Endometrium (tissue), 2 donors: ENCODE data around the gene EXD3.
"Not testable (repeated sequence)": the region's sequence is repeated elsewhere in the genome, so short reads cannot be mapped to it uniquely, and the experiment has no call there.

Experiments used
- FAIRE-seq: peaks from 2 replicates; lab custom pipeline; 2012; peaks lifted over from hg19 to GRCh38; lab: Jason Lieb, UNC
- donor health status: control.
- donor health status: control.

Gene EXD3

DNA sequence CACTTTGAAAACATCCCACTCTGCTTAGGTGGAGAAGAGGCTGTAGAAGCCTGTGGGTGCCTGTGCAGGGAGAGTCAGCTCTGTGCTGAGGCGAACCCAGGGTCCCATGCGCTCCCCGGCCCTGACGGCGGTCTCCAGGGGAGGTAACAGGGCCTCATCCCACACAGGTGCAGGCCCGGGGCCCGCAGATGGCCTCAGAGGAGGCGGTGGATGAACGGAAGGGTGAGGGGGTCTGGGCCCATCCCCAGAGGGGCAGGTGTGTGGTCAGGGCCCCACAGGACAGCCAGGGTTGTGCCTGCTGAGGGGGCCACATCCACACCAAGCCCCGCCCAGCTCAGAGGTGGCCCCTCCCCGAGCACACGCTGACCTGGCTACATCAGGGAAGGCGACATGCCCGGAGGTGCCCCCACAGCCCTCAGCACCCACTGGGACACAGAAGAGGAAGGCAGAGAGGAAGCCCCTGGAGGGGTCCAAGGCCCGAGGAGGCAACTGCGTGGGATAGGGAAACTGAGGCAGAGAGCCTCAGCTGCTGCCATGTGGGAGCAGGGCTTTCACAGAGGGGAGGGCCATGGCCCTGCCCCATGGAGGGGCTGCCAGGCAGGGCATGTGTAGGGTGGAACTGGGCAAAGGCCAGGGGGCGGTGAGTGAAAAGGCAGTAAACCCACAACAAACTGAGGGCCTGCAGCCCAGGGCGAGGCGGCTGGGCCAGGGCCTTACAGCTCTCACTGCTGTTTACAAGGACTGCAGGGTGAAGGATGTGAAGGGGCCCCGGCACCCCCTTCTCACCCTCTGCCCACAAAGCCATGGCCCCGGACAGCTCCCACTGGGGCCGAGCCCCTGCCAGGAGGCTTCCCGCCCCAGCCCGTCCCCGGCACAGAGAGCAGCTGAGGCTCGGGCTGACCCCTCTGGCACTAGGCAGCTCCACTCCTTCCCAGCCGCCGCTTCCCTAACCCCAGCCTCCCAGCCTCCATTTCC lies 29.5 kb downstream of the EXD3 start:
- FAIRE-seq, result no peak

DNA sequence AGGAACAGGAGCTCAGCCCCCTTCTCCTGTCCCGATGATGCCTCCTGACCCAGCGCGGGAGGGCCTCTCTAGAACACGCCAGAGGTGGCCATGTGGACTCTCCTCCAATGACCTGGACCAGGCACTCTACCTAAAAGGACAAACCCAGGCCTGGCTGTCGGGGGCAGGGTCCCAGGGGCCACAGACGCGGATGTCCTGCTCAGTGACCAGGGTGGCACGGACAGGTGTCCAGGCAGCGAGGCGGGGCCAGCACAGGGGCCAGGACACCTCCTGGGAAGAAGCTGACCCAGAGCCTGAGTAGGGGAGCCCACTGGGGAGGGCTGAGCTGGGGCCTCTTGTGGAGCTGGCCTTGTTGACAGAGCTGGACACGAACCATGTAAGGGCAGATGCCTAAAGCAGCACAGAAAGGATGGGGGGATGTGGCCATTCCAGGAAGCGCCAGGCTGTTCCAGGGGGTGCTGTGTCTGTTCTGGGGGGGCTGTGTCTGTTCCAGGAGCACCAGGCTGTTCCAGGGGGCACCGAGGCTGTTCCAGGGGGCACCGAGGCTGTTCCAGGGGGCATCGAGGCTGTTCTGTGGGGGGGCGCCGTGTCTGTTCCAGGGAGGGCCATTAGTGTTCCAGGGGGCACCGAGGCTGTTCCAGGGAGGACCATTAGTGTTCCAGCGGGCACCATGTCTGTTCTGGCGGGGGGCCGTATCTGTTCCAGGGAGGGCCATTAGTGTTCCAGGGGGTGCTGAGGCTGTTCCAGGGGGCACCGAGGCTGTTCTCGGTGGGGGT lies 30.5 kb downstream of the EXD3 start:
- no peak for FAIRE-seq

DNA sequence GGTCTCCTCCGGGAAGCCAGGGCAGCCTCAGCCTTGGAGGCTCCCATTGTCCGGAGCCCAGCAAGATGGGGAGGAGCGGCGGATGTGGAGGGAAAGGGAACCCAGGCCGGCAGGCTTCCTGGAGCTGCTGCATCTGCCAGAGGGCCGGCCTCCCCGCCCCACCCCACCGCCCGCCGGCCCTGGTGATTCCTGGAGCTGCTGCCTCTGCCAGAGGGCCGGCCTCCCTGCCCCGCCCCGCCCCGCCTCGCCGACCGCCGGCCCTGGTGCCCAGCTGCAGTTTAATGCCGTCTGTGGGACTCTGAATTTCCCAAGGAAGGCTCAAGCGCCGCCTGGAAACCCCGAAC lies 31.6 kb downstream of the EXD3 start:
- FAIRE-seq, result no peak

DNA sequence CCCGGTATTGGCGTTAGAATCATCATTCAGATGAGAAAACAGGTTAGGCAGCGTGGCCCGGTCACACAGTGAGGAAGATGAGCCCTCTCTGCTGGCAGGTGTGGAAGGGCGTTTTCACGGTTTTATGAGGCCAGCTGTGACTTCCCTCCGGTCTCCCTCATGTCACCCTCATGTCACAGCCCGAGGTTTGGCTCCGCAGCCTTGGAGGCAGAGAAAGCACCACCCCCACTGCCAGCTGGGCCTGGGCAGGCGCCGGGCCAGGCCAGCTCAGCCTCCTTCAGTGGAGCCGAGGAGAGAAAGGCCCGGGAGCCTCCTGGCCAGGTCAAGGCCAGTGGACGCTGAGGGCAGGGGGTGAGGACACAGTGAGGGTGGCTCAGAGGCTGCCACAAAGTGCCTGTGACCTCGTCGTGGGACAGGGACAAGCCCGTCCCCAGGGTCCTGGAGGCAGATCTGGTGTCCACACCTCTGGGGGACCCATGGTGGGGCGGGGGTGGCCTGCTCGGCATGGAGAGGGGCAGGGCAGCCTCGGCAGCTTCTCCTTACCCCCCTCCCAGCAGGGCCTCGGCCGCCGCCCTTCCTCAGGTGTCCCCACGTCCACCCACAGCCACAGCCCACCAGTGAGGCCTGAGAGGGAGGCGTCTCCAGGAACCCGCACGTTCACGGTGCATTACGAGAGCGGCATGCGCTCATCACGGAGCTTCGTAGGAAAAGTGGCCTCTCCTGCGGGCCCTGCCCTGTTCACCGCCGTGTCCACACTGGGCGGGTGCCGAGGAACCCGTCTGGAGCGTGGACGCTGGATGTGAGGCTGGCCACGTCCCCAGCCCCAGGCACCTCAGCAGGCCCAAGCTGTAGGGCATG lies 32.2 kb downstream of the EXD3 start:
- no peak for FAIRE-seq

DNA sequence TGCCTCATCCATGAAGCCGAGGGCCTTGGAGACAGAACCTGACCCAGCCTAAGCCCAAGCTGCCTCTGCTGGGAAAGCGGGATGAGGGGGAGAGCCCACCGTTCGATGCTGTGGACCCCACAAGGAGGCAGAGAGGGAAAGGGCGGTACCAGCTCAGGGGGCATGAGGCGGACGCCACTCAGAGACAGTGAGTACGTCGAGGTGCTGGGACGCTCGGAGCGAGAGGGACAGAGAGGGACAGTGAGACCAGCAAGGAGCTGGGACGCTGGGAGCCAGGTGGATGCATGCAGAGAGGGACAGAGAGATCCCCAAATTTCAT lies 33.6 kb downstream of the EXD3 start:
- FAIRE-seq, result no peak

DNA sequence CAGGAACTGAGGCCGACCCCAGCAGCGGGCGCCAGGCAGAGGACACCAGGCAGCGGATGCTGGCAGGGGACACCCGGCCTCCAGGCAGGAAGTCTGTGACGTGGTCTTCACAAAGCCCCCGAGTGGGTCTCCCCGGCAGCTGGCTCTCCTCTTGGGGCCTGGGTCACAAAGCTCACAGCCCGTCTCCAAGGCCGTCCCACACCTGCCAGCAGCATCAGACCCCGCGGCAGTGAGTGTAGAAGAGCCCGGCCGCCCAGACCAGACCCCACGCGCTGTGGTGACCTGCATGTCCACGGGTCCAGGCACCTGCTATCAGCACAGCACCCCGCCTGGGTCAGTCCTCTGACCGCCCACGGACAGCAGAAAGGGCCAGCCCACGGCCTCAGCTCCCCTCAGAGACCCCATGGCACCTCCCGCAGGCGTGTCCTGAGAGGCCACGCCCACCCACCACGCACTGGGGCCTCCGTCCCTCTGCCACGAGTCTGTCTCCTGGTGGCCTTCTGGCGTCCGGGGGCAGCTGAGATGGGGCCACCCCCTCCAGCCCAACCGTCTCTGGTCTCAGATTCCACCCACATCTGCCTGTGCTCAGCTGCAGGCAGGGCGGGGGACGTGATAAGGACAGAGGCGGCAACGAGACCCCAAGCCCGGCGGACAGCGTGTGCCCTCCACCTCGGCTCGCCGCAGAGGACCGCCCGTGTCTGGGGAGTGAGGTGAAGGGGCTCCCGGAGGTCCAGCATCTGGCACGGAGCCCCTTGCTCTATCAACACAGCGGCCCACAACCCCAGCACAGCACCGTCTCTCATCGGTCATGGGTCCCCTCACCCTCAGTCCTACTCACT lies 34.2 kb downstream of the EXD3 start:
- FAIRE-seq, result no peak

DNA sequence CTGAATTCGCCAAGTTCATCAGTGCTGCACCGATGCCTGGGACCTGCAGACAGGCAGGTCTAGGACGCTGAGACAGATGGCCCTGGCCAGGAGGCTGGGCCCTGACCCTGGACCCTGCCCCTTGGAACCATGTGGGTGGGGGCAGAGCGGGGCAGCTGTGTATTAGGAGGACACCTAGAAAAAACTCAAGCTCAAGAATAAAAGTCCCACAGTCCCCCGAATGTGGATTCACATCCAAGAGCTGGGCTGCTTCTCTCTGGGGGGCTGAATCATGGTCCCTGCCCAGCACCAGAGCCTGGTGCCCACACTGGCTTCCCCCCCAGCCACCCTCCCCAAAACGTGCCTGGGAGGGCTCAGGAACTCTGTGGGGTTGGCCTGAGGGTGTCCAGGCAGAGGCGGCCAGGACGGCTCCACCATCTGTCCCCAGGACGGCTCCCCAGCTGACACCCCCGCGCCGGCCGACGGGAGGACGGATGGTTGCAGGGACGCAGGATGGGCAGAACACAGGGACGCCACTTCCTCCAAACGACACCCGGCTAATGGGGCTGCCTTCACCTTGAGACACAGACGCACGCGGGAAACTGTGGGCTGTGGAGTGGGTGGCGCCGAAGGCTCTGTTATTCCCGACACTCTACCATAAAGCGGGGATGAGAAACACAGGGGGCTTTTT lies 34.9 kb downstream of the EXD3 start:
- FAIRE-seq, result no peak

DNA sequence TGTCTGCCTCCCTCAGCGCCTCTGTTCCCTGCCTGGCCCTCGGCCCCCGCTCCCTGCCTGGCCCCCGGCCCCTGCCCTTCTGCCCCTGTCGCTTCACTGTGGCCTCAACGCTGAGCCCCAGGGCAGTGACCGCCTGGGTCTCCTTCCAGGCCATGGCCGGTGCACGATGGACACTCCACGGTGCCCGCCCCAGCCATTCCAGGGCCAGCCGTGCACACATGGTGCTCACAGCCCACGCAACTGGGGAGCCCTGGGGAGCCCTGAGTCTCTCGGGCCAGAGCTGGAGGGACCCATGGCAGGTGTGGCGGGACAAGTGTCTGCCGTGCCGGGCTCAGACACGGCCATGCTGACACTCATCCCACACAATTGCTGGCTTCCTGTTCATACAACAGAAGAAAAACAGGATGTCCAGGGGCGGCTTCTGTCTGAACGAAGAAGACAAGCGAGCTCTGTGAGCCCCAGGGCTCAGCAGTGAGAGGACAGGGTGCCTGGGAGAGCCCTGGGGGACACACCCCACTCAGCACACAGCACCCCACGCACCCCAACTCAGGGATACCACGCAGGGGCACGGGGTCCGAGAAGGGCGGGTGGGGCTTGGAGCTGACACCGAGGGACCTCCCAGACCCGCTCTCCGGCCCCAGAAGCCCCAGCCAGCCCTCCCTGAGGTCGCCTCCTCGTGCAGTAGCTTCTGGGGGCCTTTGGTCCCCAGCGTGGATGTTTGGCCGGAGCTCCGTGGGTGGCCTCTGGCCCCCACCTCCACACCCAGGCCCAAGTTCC lies 35.7 kb downstream of the EXD3 start:
- no peak for FAIRE-seq

DNA sequence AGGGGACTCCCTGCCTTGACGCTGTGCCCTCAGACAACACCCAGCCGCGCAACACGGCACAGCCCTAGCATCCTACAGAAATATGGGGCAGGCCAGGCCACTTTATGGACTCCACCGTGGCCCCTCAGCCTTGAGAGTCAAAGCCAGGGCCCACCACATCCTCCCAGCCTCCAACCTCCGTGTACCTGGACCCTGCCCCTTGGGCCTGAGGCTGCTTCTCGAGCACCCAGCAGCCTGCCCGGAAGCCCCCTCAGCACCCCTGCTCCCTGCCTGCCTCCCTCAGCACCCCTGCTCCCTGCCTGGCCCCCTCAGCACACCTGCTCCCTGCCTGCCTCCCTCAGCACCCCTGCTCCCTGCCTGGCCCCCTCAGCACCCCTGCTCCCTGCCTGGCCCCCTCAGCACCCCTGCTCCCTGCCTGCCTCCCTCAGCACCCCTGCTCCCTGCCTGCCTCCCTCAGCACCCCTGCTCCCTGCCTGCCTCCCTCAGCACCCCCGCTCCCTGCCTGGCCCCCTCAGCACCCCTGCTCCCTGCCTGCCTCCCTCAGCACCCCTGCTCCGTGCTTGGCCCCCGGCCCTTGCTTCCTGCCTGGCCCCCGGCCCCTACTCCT lies 36.4 kb downstream of the EXD3 start:
- not testable (repeated sequence) for FAIRE-seq

DNA sequence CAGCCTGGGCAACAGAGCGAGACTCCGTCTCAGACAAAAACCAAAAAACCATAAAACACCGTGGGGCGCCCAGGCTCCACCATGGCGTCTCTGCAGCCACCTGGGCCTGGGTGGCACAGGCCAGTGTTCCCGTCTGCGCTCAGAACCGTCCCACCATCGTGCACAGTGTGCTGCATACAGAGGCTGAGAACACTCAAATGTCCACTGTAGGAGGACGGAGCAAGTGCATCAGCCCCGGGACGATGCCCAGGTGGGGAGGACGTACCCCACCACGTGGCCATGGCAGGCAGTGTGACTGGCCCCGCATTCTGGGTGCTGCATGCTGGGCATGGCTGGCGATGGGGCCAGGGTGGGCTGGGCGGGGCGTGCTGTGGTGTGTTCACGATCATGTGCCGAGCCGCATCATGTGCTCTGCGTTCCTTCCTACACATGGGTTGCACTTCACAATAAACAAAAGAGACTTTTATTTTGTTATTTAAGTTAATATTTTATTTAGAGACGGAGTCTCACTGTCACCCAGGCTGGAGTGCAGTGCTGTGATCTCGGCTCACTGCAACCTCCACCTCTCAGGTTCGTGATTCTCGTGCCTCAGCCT lies 37.8 kb downstream of the EXD3 start:
- FAIRE-seq, result no peak

DNA sequence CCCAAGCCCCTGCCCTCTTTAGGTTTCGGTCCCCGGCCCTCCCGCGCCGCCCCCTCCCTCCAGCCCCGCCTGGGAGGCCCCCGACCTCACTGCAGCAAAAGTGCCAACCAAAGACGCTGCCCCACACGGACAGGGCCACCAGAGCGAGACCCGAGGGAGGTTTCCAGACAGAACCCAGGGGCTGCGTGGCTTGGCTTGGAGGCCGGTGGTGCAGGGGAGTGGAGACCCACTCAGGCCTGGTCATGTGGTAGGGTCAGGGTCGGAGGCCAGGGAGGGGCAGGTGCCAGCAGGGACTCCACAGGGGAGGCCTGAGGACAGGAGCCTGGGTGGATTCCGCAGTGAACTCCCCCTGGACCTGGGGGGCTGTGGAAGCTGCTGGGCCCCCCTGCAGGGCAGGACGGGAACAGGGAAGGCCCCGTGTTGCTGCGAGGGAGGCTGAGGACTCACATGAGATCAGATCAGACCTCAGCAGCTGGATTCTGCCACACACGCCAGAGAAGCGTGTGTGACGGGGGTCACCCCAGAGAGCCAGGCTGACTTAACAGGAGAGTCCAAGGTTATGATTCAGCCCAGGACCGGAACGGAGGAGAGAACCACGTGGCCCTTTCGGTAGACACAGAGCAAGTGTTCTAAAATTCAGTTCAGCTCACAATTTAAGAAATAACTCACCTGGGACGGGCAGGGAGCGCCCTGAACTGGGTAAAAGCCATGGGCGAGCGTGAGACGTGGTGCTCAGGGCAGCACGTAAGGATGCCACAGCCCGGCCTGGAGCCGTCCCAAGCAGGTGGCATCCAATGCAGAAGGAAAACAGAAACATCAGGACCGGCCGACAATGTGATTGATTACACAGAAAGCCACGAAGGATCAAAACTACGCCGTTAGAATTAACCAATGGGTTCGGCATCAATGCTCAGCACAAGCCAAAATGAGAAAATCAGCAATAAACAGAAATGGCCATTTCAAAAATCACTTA lies 38.9 kb downstream of the EXD3 start:
- no peak for FAIRE-seq

DNA sequence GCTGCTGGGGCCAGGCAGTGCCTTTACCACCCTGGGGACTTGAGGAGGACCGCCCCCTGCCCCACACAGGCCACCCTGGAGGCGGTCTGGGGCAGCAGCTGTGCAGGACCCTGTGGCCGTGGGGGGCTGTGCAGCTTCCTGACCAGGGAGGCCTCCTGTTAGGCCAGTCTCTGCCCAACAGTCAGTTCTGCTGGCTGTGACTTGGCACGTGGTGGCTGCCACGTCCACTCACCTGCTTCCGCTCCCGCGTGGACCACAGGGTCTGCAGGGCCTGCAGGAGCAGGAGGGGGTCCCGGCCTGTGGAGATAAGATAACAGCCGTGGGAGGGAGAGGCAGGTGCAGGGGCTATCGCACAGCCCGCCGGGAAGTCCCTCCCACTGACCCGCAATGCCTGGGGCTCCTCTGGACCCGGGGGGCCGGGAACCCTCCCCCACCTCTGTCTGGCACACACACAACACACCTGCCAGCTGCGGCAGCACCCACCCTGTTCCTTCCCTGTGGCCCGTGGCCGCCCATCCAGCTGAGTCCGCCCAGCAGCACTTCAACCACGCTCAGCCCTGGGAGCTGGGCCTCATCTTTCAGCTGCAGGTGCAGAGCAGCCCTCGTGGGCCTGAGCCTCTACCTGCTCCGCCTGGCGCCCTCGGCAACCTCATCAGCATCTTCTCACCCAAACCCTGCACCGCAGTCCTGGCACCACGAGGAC lies 39.7 kb downstream of the EXD3 start:
- FAIRE-seq, result no peak

DNA sequence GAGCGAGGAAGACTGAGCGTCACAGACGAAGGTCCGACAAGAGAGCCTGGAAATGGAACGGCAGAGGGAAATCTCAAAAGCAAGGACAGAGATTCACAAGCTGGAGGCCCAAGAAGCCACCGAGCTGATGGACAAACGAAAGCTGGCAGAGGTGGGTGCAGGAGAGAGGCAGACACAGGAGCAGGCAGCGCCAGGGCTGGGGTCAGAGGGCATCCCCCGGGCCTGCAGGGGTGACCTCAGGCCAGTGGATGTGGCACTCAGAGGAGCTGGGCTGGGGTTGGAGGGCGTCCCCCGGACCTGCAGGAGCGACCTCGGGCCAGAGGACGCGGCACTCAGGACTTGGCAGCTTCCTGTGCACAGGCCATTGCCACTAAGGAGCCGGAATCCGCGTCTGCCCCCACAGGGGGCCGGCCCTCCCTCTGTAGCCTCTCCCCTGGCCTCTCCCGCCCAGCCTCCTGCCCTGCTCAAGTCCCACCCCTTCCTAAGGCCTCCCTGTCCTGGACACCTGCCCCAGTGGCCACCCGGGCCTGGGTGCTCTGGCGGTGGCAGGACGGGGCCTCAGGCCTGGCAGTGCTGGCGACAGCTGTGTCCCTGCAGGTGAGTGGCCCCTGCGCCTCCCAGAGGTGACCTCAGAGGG lies 40.4 kb downstream of the EXD3 start:
- no peak for FAIRE-seq

DNA sequence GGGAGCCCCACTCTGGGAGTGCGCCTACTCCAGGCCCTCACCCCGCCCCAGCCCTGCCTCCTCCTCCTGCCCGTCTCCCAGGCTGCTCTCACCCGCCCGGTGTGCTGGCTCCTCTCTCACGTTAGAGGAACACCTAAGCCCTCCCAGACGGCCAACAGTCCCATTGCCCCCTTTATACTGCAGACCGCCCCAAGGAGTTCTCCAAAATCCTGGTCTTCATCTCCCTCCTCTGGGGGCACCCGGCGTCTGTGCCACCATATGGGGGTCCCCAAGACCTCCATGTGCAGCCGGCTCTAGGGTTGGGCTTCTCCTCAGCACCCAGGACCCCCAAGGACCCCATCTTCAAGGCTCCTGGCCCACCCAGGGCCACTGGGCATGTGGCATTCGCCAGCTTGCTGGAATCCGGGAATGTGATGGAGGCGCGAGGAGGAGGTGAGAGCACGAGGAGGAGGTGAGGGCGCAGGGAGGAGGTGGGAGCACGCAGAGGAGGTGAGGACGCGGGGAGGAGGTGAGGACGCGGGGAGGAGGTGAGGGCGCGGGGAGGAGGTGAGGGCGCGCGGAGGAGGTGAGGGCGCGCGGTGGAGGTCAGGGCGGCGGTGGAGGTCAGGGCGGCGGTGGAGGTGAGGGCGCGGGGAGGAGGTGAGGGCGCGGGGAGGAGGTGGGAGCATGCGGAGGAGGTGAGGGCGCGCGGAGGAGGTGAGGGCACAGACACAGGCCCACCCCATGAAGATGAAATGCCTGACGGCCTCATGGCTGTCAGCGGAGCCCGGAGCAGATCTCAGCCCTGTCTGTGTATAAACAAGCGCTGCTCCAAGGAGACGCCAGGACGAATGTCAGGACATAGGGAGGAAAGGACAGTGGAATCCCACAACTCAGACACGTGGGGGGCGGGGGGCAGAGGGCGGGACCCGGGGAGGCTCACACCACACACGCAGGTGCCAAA lies 41.2 kb downstream of the EXD3 start:
- no peak for FAIRE-seq

DNA sequence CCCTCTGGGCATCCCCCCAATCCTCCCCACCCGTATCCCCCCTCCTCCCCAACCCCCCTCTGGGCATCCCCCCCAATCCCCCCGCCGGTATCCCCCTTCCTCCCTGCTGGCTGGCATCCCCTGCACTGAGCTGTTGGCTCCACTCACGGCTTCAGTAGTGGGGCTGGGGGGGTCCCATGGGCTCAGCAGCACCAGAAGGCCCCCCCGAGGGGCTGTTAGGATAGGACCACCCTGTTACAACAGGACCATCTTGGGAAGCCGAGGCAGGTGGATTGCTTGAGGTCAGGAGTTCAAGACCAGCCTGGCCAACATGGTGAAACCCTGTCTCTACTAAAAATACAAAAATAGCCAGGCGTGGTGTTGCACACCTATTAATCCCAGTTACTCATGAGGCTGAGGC lies 42.4 kb downstream of the EXD3 start:
- no peak for FAIRE-seq

DNA sequence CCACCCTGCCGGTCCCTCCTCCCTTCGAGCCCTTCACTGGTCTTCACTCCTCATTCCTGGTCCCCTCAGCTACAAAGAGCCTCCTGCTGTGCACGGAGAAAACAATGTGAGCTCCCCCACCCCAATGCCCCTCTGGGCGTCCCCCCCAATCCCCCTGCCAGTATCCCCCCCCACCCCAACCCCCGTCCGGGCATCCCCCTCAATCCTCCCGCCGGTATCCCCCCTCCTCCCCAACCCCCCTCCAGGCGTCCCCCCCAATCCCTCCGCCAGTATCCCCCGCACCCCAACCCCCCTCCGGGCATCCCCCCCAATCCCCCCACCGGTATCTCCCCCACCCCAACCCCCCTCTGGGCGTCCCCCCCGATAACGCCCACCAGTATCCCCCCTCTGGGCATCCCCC lies 42.8 kb downstream of the EXD3 start:
- no peak for FAIRE-seq
